HFF-Myc (cell line): ENCODE data around the gene CACNA1E.

Experiments
- DNase-seq: peaks from one replicate; pipeline ENCODE4 v3.0.0-alpha.2; 2011; ENCODE audit warnings: low read depth; ENCODE audit errors: extremely low read depth
- H3K4me3 ChIP-seq: replicated peaks from 2 replicates; pipeline ENCODE4 v1.5.1; 2011; ENCODE audit warnings: low read depth, mild to moderate bottlenecking, control low read depth, low read length
- TF ChIP-seq, protein P1 (sequence below): IDR thresholded peaks from 2 replicates; pipeline ENCODE4 v1.5.1; 2012; ENCODE audit warnings: mild to moderate bottlenecking, low read depth, low read length, control low read depth; ENCODE audit errors: missing control alignments

CACNA1E gene

DNA sequence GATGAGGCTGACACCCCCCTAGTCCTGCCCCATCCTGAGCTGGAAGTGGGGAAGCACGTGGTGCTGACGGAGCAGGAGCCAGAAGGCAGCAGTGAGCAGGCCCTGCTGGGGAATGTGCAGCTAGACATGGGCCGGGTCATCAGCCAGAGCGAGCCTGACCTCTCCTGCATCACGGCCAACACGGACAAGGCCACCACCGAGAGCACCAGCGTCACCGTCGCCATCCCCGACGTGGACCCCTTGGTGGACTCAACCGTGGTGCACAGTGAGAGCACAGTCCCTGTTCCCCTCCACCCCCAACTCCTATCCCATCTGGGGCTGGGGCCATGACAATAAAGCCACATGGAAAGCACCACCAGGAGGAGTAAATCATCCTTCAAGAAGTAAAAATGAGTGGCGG, 250.2 kb downstream of the CACNA1E start:
- H3K4me3 ChIP-seq = no peak overlapping the region
- TF ChIP-seq, protein P1, sequence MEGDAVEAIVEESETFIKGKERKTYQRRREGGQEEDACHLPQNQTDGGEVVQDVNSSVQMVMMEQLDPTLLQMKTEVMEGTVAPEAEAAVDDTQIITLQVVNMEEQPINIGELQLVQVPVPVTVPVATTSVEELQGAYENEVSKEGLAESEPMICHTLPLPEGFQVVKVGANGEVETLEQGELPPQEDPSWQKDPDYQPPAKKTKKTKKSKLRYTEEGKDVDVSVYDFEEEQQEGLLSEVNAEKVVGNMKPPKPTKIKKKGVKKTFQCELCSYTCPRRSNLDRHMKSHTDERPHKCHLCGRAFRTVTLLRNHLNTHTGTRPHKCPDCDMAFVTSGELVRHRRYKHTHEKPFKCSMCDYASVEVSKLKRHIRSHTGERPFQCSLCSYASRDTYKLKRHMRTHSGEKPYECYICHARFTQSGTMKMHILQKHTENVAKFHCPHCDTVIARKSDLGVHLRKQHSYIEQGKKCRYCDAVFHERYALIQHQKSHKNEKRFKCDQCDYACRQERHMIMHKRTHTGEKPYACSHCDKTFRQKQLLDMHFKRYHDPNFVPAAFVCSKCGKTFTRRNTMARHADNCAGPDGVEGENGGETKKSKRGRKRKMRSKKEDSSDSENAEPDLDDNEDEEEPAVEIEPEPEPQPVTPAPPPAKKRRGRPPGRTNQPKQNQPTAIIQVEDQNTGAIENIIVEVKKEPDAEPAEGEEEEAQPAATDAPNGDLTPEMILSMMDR = no peak
- DNase-seq = no peak

DNA sequence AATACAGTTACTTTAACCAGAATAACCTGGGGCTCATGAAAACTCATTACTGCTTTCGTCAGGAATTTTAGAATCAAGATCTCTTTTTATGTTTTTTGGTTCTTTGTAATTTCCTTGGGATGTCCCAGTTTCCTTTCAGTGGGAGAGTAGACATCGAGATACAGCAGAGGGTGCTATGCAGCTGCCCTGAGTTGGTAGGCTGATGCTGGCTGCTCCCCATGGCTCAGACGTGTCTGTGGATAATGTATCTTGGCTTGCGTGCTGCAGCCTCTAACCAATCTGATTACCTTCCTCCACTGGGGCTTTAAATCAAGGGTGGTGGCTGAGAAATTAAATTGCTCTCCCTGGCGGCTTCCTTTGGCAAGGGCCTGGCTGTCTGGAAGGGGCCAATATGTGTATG, 253.7 kb downstream of the CACNA1E start:
- H3K4me3 ChIP-seq = no peak overlapping the region
- DNase-seq = no peak
- TF ChIP-seq, protein P1 = no peak

DNA sequence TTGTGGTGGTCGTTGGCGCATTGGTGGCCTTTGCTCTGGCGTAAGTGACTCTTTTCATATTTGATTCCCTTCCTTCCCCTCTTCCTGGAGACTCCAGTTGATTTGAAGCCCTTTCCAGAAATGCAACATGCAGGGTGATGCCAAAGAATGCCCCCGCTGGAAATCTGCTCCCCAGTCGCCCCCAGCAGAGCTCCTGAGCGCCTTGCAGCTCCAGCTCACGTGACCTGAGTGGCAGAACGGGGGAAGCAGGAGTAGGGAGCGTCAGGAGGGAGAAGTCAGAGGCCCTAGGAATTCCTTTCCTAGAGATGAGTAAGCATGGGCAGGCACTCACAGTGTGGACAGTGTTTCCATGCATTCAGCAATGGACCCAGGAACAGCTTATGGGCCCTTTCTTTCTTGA, 255.9 kb downstream of the CACNA1E start:
- TF ChIP-seq, protein P1 = no peak
- no peak overlapping the region for H3K4me3 ChIP-seq
- DNase-seq = no peak

DNA sequence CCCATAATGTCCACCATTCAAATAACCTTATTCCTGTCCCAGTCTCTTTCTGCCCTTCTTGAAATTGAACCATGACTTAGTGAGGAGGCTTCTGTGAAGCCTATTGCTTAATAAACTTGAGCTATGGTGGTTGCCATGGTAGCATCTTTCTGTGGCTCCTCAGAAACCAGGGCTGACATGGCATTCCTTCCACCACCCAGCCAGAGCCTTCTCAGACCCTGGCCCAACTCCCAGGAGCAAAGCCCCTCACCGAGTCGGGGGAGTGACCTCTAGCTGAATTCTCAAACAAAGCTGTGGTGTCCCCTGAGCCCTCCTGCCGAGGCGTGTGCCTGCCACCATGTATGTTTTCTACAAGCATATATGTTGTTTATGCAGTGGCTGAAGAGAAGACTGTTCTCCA, 259.1 kb downstream of the CACNA1E start:
- TF ChIP-seq, protein P1 = no peak
- DNase-seq = no peak
- no peak overlapping the region for H3K4me3 ChIP-seq

DNA sequence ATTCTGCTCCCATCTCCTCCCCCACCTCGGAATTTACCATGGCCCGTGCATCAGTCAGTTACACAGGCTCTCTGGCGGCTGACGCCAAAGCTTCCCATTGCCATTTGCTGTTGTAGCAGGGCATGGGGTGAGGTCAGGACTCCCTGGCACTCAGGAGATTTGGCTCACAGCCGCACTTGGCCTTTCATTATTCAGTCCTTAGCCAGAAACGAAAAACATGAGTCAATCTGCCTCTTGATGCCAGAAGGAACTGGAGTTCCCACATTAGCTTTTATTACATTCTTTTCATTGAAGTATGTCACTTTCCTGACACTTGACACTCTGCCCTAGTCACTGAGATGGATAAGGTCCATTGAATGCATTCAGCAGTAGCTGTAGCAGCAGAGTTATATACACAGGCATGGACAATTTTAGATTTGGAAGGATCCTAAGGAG, 260.6 kb downstream of the CACNA1E start:
- TF ChIP-seq, protein P1 = no peak
- H3K4me3 ChIP-seq = no peak overlapping the region
- no peak for DNase-seq

DNA sequence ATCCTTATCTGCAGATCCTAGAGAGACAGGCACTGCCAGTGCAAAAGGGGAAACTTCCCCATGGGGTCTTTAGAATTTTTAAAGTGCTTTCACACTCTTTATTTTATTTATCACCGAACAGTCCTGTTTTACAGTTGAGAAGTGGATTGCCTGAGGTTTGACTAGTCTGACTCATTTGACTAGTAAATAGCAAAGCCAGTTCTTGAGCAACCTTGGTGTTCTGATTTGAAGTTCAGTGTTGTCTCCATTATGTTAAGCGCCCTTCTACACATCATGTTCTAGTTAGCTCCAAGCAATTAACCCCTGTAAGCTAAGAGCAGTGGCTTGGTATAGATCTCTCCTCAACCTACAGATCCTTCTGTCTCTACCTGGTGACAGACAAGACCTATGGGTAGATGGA, 262.9 kb downstream of the CACNA1E start:
- TF ChIP-seq, protein P1 = no peak
- H3K4me3 ChIP-seq = no peak overlapping the region
- no peak for DNase-seq

DNA sequence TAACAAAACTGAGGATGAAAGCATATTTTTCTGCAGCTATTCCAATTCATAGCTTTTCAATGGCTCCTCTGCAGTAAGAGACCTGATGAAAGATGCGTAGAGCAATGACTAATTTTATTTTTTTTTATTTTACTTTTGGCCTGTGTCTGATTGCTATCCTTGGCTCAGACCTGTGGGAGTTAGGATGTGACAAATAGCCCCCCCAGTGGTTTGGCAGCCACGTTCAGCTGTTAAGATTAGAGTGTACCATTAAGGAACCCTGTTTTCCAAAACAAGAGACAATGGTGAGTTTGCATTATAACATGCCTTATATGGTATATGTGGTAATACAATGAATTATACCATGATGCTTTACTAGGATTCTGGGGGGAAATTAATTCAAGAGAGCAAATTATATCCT, 264.7 kb downstream of the CACNA1E start:
- TF ChIP-seq, protein P1 = no peak
- no peak overlapping the region for H3K4me3 ChIP-seq
- DNase-seq = no peak
